HAP-1 (cell line): ENCODE results near the gene ARHGEF1.
A peak's percentile ranks its signal among the peaks of the same experiment; 100 is the strongest.

Source experiments
- DNase-seq, 2 experiments: peaks; one replicate each; pipeline ENCODE4 v3.0.0-alpha.2; 2016 to 2020; ENCODE audit warnings: low spot score in 2 of 2
- H3K27me3 ChIP-seq: fragments of 250-450 bp; sonication (Bioruptor Pico); 2 replicates; pipeline ENCODE4 v1.5.1; 2020; ENCODE audit warnings: low read depth, mild to moderate bottlenecking, moderate library complexity
- H3K36me3 ChIP-seq: fragments of 250-450 bp; sonication (Bioruptor Pico); replicated peaks from 2 replicates; pipeline ENCODE4 v1.5.1; 2020; ENCODE audit warnings: mild to moderate bottlenecking
- H3K4me1 ChIP-seq: fragments of 250-450 bp; sonication (Bioruptor Pico); 2 replicates; pipeline ENCODE4 v1.5.1; 2020; ENCODE audit warnings: mild to moderate bottlenecking
- H3K4me3 ChIP-seq: fragments of 250-450 bp; sonication (Bioruptor Pico); 2 replicates; pipeline ENCODE4 v1.5.1; 2020; ENCODE audit warnings: mild to moderate bottlenecking, moderate library complexity
- H3K9me3 ChIP-seq: fragments of 250-450 bp; sonication (Bioruptor Pico); 2 replicates; pipeline ENCODE4 v1.5.1; 2020; ENCODE audit warnings: mild to moderate bottlenecking, moderate library complexity
- in situ Hi-C: fragments of 300-500 bp; cut with MboI; formaldehyde crosslinking; loops from 3 replicates; pipeline ENCODE4 v1.14.3; 2020; ENCODE audit warnings: low sequenced_read_pairs, inconsistent platforms, mixed read lengths

The ARHGEF1 gene

DNA sequence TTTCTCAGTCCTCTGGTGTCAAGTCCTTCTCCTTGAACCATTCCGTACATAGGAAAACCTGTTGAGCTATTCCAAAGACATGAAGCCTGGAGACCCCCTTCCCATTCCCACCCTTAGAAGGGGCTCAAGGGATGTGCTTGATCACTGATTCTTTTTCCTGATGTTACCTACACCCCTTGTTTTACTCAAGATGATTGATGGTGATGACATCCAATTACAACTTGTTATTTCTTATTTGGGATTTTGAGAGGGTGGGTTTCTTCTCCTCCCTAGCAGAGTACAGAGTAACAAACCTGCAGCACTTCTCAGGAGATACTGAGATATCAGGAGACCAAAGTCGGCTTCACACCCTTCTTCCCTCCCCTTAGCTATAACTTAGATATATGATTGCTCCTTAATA, 29.6 kb upstream of the ARHGEF1 start:
- Histone ChIP-seq H3K4me3 (no peak overlapping the region), H3K36me3 (no peaks in the 10 kb centered on the region), H3K9me3 (no peaks in the 10 kb centered on the region), H3K27me3 (peaks cover 45% of the 10 kb centered on the region), H3K4me1 (no peaks in the 10 kb centered on the region)
- in situ Hi-C loops, result no loop called here
- no peak for DNase-seq

DNA sequence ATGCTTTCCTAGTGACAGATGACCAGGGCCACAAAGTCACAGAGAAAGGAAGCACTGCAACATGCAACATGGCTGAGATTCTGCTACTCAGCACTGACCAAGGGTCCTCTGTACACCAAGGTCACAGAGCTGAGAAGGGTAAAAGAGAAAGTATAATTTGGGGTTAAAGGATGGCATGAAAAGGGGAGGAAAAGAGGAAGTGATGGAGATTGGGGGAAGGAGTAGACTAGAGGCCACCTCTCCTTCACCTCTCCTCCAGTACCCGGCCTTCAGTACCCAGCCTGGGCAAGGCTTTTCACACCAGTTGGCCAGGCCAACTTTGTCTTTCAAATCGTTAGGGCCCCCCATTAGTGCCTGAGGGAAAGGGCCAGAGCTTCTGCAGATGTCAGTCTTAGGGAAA, 29.2 kb upstream of the ARHGEF1 start:
- no peaks in the 10 kb centered on the region for H3K36me3 ChIP-seq
- H3K9me3 ChIP-seq, result no peaks in the 10 kb centered on the region
- in situ Hi-C loops, result no loop called here
- no peaks in the 10 kb centered on the region for H3K4me1 ChIP-seq
- peaks cover 45% of the 10 kb centered on the region for H3K27me3 ChIP-seq
- no peak for DNase-seq
- no peak overlapping the region for H3K4me3 ChIP-seq

DNA sequence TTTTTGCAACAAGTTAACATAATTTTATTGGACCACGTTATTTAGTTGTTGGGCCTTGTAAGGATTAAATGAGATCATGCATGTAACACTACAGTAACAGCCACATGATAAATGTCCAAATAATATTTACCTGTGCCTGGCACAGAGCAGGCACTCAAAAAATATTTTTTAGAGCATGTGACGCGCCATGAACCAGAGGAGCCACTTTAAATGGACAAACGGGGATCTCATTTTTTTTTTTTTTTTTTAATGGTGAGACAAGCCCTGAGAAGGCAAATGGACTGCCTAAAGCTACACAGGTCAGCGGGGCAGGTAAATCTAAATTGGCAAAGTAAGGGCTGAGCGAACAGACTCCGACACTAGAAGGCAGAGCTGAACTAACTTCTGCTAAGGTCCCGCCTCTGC, 23.8 kb upstream of the ARHGEF1 start:
- in situ Hi-C loops, result no loop called here
- peaks cover 12% of the 10 kb centered on the region for H3K27me3 ChIP-seq
- H3K4me1 ChIP-seq, result peaks cover 26% of the 10 kb centered on the region

GRCh38 chr19:41859618-41860418, 23.2 kb upstream of the ARHGEF1 start, which contains the start of gene RPS19:
TSS of gene RPS19 (plus strand) at chr19:41860255. CDS start at chr19:41860775, 520 bp downstream.
- H3K9me3 ChIP-seq, result no peaks in the 10 kb centered on the region
- H3K36me3 ChIP-seq, result peaks cover 48% of the 10 kb centered on the region
- in situ Hi-C loops, result no loop called here
- DNase-seq, result peak; percentile 94 to 98
- peak within 1 kb of the TSS; percentile 95 for H3K4me3 ChIP-seq
- H3K4me1 ChIP-seq, result peaks cover 30% of the 10 kb centered on the region
- H3K27me3 ChIP-seq, result peaks cover 9% of the 10 kb centered on the region; the same call in 1 of the 2 replicates

More for the DNA sequence above, 23.8 kb upstream of the ARHGEF1 start:
- DNase-seq, result no peak
- H3K36me3 ChIP-seq, result peaks cover 42% of the 10 kb centered on the region
- no peaks in the 10 kb centered on the region for H3K9me3 ChIP-seq
- no peak overlapping the region for H3K4me3 ChIP-seq

- Histone ChIP-seq H3K9me3 (no peaks in the 10 kb centered on the region), H3K27me3 (peaks cover 5% of the 10 kb centered on the region; the same call in 1 of the 2 replicates), H3K36me3 (peaks cover 55% of the 10 kb centered on the region), H3K4me1 (peaks cover 31% of the 10 kb centered on the region), H3K4me3 (peak overlapping the region; percentile 95)
- in situ Hi-C loops, result no loop called here
- peak in 1 of 2 experiments; percentile 41 for DNase-seq
These were observed 22.4 kb upstream of the ARHGEF1 start for GRCh38 chr19:41860419-41861115.

GRCh38 chr19:41861116-41861768, 21.7 kb upstream of the ARHGEF1 start:
- in situ Hi-C loops, result no loop called here
- Histone ChIP-seq H3K4me3 (peak overlapping the region; percentile 95), H3K36me3 (peaks cover 62% of the 10 kb centered on the region), H3K9me3 (no peaks in the 10 kb centered on the region), H3K4me1 (peaks cover 31% of the 10 kb centered on the region), H3K27me3 (peaks cover 5% of the 10 kb centered on the region; the same call in 1 of the 2 replicates)
- DNase-seq, result peak in 1 of 2 experiments; percentile 34

DNA sequence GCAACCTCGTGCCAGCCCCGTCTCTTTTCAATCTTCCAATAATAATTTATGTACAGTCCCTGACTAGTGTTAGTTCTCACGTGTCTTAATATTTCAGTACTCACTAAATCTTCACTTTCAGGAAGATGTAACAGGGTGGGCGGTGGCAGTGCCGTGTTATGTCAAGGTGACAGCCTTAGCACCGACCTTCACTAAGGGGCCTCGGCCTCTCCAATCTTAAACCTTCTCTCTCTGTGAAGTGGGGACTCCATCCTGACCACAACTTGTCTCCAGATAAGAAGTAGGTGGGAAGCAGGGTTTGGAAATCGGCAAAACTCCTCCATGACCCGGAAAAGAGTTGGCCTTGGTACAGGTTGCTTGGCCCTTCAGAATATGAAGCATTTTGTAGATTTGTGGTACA, 21.1 kb upstream of the ARHGEF1 start:
- in situ Hi-C loops, result no loop called here
- no peaks in the 10 kb centered on the region for H3K9me3 ChIP-seq
- H3K4me1 ChIP-seq, result peaks cover 31% of the 10 kb centered on the region
- DNase-seq, result no peak
- peak overlapping the region; percentile 95 for H3K4me3 ChIP-seq
- H3K27me3 ChIP-seq, result peaks cover 5% of the 10 kb centered on the region; the same call in 1 of the 2 replicates
- H3K36me3 ChIP-seq, result peaks cover 68% of the 10 kb centered on the region

- H3K36me3 ChIP-seq, result peaks cover 75% of the 10 kb centered on the region
- H3K27me3 ChIP-seq, result no peaks in the 10 kb centered on the region; the same call in 1 of the 2 replicates
- in situ Hi-C loops, result no loop called here
- DNase-seq, result no peak
- peaks cover 31% of the 10 kb centered on the region for H3K4me1 ChIP-seq
- no peaks in the 10 kb centered on the region for H3K9me3 ChIP-seq
- peak overlapping the region; percentile 95; the same call in 1 of the 2 replicates for H3K4me3 ChIP-seq
These were observed 20.5 kb upstream of the ARHGEF1 start for GRCh38 chr19:41862445-41862986.

DNA sequence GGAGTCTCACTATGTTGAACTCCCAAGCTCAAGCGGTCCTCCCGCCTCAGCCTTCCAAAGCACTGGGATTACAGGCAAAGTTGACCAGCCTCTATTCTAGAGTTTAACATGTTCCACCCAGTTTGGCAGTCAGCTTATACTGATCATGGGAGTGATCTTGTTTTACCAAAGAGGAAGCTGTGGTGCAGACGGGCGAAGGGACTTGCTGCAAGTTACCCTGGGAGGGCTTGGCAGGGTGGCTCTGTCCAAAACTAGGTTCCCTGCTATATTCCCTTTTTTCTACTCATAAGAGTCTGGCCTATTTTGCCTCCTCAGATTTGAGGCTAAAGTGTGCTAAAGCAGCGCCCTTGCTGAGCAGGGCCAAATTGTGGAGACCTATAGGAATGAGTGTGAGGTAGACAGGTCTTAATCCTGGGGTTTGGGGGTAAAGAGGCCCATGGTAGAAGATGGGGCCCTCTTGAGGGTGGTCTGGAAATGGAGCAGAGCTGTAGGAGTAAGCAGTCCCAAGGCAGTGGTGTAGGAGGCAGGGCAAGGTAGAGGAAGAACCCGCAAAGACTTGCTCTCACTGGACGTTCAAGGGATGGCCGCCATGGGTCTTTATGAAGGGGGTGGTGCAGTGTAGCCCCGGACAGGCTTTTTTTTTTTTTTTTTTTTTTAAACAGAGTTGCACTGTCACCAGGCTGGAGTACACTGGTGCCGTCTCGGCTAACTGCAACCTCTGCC, 19.6 kb upstream of the ARHGEF1 start:
- in situ Hi-C loops, result no loop called here
- Histone ChIP-seq H3K9me3 (no peaks in the 10 kb centered on the region), H3K27me3 (no peaks in the 10 kb centered on the region), H3K4me1 (peaks cover 31% of the 10 kb centered on the region), H3K4me3 (no peak overlapping the region), H3K36me3 (peaks cover 83% of the 10 kb centered on the region)
- DNase-seq, result no peak

DNA sequence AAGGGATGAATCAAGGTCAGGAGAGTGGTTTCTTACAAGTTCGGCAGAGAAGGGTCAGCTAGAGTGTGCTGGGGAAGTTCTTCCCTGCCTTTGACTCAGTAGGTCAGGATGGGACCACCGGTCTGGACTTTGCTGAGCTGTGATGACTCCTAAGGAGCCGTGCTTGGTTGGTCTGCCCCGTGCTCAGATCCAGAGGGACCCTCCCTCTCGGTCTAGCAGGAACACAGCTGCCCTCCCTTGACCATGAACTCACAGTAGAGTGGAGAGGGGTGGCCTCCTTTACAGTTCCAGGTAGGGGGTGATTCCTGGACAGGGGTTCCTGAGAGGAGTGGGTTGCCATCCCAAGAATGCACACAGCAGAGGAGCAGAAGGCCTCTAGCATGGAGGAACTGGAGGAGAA, 18.6 kb upstream of the ARHGEF1 start:
- peaks cover 93% of the 10 kb centered on the region for H3K36me3 ChIP-seq
- H3K9me3 ChIP-seq, result no peaks in the 10 kb centered on the region
- H3K4me3 ChIP-seq, result no peak overlapping the region
- no peaks in the 10 kb centered on the region for H3K27me3 ChIP-seq
- peaks cover 31% of the 10 kb centered on the region for H3K4me1 ChIP-seq
- in situ Hi-C loops, result no loop called here
- DNase-seq, result no peak

DNA sequence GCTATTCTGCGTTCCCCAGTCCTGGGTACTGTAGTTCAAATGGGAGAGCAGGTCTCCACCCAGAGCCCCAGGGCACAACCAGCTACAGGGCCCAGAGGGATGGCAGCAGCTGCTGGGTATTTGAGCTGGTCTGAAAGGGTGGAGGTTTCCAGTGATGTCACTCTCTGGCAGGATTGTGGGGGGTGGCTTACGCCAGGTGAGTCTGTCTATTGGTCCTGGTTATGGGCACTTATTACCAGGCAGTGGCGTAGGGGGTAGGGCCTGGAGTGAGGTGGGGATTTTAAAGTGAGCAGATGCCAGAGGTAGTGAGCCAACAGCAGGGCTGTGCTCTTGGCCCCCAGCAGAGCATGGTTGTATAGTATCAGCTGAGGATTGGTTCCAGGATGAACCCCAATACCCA, 16.7 kb upstream of the ARHGEF1 start:
- peak in 1 of 2 experiments; percentile 47 for DNase-seq
- in situ Hi-C loops, result no loop called here
- H3K4me3 ChIP-seq, result no peak overlapping the region
- H3K4me1 ChIP-seq, result peaks cover 28% of the 10 kb centered on the region
- H3K9me3 ChIP-seq, result no peaks in the 10 kb centered on the region
- peaks cover 98% of the 10 kb centered on the region for H3K36me3 ChIP-seq
- no peaks in the 10 kb centered on the region for H3K27me3 ChIP-seq

DNA sequence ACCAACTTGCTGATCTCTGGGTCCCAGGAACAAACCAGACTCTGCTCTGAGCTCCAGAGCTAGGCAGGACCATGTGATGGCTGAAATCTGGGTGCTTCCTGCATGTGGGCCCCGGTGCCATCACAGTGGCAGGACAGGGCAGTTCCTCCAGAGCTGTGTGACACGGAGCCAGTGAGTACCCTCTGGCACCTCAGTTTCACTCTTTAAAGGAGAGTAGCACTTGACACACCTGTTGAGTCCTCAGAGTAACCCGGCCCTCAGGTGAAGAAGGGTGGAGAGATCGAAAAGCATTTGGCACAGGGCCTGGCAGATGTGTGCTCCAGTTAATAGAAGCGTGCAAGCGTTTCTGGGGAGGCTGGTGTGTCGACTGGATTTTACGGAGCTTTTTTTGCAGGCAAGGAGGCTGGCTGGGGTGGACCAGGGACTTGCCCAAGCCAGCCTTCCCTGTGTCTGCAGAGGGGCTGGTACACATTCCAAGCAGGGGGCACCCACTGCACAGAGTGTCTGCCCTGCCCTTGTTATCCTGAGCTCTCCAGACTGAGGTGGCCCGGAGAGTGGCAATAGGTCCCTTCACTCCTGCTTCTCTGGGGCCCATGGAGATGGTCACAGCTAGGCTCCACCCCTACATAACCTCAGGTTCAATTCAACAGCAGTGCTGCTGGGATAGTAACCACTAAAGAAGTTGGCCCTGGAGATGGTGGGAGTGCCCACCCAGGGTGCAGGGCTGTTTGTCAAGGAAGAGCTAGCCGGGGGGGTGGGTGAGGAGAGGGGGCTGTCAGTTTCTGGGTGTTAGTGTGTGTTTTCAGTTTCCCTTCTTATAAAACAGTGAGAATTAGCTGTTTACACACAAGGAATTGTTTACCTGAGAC, 14.6 kb upstream of the ARHGEF1 start:
- no peak for DNase-seq
- Histone ChIP-seq H3K4me3 (no peak overlapping the region), H3K36me3 (peaks cover 85% of the 10 kb centered on the region), H3K27me3 (no peaks in the 10 kb centered on the region), H3K4me1 (peaks cover 10% of the 10 kb centered on the region; the same call in 1 of the 2 replicates), H3K9me3 (no peaks in the 10 kb centered on the region)
- in situ Hi-C loops, result no loop called here
